HG03558 (cell line): ENCODE results near the gene XKR3.
"Not testable (repeated sequence)": the region's sequence is repeated elsewhere in the genome, so short reads cannot be mapped to it uniquely, and the experiment has no call there.

ENCODE experiments used
- ATAC-seq: cut with Tn5 transposase; IDR thresholded peaks from one replicate; pipeline ENCODE4 v1.9.1; 2021; ENCODE audit warnings: moderate number of reproducible peaks; ENCODE audit not compliant: unreplicated experiment; ENCODE audit errors: extremely low read depth

The XKR3 gene

DNA sequence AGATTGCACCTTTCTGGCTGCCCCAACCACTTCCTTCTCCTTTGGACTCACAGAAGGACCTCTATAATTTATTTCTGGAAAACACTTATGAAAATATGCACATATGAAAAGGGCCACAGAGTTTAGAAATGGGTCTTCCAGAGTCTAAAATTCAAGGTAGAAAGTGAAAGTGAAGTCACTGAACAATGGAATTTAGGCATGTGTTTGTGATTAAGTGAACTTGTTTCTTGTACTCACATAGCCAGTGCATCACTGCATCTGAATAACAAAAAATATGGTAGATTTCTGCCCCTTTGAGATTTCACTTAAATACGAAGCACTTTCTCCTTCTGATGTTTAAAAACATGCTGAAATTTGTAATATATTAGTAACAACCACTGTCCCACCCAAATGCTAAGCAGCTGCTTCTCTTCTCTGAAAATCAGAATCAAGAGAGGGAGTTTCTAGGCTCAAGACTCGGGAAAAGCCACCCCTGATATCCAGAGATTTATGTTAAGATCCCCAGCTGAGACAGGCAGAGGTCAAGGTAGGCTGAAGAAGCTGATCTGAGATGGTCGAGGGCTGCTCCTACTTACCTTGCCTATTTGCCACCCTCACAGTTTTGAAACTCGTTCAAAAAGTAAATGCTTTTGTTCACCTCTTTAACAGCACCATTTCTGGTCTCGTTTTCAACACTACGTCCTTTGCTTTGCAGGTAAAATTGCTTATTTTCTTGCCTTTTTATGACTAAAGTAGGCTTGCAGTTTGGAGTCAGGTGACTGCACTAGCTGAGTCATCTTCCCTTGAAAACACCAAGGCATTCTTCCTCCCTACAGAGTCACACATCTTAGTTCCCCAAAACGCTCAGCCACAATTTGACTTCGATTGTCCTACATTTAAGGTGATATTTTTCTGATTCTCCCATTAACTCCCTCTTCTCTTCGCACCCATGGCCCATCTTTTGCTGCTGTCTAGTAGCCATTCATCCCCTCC, at the start of gene XKR3:
TSS of gene XKR3 (minus strand) at position 696 of the 972 bp plus-strand sequence. CDS start 17,338 bp downstream, outside the sequence.
- ATAC-seq: no peak

DNA sequence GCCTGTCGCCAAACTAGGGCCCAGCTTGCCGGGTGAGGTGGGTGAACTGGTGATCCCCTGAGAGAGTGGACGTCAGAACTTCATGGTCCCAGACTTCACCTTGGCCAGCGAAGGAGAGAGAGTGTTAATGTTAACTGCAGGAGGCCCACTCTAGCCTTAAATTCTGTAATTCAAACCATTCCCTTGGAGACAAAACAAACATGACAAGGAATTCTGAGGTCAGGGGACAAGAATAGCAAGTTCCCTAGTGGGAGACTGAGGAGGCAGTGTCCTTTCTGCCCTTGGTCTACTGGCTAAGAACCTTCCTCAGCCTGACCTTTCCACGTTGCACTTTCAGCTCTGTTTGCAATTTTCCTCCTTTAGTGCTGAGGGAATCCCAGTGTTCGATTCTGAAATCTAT, 44.4 kb upstream of the XKR3 start:
- ATAC-seq: not testable (repeated sequence)

DNA sequence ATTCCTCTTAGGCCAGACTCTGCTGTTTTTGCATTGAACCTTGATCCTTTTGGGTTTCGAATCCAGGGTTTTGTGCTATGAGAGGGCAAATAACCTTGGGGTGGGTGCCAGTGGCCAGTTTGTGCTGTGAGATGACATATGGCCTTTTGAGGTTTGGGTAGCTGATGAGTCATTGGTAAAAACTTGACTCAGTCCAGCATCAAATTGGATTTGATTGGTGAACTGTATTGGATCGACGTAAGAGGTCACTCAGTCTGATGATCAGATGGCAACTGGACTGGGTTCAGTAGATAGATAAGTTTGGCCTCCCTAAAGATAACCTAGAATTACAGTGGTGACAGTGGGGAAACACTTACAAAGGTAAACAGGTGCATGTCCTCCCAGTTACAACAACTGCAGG, 41.0 kb upstream of the XKR3 start:
- no peak for ATAC-seq

DNA sequence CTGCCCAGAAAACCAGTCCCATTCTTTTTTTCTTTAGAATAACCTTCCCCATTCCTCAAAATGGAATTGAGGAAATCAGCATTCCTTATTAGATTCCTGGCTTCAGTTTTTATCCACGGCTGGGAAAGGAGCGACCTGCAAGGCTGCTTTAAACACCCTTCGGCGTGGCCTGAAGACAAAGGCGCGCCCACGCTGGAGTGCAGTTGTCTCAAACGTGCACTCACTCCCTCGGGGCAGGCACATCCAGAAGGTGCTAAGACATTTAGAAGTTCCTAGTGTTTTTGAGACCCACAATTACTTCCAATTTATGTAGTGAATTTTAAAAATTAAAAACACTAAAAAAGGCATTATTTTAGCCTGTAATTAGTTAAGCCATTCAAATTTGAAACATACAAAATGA, 31.6 kb upstream of the XKR3 start:
- not testable (repeated sequence) for ATAC-seq

DNA sequence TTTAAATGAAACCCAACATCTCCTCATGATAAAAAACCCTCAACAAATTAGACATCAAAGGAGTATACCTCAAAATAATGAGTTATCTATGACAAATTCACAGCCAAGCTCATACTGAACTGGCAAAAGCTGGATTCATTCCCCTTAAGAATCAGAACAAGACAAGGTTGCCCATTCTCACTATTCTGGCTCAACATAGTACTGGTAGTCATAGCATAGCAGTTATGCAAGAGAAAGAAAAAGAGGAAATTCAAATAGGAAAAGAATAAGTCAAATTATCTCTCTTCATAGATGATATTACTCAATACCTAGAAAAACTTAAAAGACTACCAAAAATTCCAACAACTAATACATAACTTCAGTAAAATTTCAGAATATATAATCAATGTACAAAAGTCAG, 29.4 kb upstream of the XKR3 start:
- no peak for ATAC-seq

DNA sequence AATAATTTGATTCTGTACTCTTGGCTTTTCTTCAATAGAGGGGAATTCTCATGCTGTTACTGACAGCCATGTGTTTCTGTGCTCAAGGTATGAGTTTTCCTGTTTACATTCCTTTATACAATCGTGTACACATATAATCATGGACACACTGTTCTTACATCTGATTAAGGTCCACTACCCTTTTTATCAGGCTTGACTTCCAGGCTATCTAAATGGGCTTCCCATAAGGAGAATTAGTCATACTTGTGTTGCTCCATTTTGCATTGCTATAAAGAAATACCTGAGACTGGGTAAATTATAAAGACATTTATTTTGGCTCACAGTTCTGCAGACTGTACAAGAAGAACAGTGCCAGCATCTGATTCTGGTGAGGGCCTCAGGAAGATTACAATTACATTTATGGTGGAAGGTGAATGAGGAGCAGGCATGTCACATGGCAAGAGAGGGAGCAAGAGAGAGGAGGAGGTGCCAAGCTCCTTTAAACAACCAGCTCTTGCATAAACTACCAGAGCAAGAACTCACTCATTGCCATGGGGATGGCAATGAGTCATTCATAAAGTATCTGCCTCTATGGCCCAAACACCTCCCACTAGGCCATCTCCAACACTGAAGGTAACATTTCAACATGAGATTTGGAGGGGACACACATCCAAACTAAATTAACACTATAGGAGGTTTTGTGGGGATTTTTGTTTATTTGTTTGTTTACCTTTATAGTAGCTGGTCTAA, 26.2 kb upstream of the XKR3 start:
- ATAC-seq: not testable (repeated sequence)

DNA sequence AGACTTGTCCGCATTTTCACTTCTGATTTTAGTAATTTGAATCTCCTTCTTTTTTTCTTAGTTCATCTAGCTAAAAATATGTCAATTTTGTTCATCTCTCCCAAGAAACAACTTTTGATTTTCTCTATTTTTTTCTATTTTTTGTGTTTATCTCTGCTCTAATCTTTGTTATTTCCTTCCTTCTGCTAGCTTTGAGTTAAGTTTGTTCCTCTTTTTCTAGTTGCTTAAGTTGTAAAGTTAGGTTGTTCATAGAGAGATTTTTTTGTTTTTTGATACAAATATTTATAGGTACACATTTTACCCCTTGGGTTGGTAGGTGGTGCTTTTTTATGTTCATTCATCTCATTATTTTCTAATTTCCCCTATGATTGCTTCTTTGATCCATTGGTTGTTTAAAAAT, 22.1 kb upstream of the XKR3 start:
- ATAC-seq: no peak

DNA sequence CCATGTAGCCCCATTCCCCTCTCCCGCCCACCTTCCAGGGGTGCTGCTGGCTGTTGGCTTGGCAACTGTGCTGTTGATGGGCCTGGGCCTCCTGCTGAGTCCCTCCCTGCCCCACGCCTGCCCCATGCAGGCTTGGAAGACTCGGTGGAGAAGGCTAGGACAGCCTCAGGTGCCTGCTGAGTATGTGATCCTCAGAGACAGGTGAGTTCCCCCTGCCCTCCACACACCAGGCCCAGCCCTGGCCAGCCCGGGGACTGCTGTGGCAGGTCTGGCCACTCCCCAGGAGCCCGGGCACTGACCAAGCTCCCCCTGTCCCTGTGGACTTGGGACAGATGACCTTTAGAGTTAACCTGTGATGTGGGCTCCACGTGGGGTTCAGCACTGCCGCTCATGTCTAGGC, 20.7 kb upstream of the XKR3 start:
- no peak for ATAC-seq

DNA sequence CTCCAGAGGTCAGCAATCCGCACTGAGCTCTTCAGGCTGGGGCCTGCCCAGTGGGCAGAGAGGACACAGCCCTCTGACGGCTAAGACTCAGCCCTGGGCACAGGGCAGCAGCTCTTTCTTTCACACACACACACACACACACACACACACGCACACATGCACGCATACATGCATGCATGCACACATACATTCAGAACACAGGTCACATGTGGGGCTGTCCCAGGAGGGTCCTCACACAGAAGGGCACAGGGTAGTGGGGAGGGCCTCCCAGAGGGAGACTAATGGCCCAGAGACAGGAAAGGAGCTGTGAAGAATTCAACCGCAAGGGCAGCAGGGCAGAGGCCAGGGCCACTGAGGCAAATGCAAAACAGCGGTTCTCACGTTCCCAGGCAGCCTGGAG, 20.3 kb upstream of the XKR3 start:
- no peak for ATAC-seq

DNA sequence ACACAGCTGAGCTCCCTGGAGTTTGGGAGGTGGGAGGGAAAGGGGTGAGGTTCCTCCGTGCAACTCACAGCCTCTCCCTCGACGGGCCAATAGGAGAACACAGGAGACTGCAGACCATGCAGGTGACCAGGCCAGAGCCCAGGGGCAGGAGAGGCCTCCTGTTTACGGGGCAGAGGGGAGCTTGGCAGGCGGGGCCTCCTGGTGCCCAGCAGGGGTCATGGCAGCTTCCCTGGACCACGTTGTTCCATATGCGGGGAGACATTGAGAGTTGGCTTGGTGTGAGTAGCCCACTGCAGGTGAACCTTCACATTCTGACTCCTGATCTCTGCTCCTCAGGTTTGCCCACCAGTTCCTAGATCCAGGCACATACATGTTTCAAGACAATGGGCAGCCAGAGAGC, 19.3 kb upstream of the XKR3 start:
- ATAC-seq: no peak

DNA sequence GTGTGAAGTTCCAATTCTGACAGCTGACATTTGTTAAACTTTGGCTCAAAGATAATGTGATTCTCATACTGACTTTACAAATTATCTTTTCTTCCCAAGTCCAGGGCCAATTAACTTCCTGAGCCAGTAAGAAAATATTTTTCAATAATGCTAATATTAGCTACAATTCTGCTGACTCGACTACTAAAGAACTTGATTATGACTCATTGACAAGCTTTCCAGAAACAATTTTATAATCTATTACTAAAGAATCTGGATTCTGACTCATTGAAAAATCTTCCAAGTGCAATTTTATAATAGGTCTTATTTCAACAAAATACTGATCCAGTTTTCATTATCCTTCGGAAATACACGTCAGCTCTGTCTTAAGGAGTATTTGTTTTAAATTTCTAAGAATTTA, 12.9 kb upstream of the XKR3 start:
- no peak for ATAC-seq

DNA sequence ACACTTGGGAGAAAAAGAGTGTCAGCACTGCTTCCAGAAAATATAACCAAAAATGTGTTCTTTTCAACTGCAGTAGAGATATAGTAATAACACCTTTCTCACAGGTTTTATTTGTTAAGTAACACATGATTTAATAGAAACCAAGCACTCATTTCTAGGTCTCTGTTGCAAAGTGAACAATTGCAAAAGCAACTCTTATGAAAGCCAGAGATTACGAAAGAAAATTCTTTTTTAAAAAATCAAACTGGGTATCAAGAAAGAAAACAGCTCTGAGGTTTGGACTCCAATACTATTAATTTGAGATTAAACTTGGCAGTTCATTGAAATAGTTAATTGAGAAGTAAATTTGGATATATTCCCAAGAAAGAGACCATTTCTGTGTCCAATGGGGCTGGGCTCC, 9.8 kb upstream of the XKR3 start:
- ATAC-seq: no peak

DNA sequence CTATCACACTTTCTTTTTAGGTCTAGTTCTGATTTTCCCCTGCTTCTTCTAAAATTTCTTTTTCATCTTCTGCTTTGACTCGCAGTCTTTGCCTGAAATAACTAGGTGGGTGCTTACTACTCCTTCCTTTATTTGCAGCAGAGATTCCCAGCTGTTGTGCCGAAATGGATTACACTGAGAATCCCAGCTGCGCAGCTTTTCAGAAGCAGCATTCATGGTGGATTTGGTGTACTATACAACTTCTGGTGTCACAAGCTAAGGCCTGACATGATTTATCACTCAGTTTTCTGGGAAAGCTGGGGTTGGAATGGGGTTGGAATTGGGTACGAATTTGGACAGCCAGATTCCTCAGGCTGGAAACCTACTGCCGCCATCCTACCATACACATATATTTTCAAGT, 6.0 kb upstream of the XKR3 start:
- no peak for ATAC-seq

DNA sequence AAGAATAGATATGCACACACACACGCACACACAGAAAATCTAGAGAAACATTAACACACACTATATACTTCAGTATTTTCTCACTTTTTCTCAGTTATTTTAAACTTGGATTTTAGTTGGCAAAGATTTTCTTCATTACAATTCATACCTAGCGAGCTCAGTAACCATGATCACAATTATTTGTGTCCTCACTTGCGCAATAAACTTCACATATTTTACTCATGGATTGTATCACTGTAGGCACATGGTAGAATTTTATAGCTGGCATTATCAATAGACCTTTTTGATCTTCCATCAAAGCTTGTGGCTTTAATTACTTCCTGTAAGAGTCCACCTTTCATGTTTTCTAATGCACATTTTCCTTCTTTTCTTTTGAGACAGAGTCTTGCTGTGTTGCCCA, 4.8 kb upstream of the XKR3 start:
- no peak for ATAC-seq

DNA sequence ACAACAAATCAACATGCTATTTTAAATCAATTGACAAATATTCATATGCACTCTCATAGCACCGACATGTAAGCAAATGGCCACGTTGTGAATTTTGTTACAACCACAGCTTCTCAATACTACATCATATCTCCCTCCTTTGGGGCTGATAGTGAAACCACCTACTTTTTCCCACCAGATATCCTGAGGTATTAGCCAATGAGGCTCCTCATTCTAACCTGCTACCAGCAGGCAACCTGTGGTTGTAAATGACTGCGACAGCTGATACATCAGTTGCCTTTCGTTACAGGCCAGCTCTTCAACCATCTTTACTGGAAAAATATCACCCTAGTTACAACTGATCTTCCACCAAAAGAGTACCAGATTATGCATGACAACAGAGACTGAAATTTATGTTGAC, 3.7 kb upstream of the XKR3 start:
- no peak for ATAC-seq

DNA sequence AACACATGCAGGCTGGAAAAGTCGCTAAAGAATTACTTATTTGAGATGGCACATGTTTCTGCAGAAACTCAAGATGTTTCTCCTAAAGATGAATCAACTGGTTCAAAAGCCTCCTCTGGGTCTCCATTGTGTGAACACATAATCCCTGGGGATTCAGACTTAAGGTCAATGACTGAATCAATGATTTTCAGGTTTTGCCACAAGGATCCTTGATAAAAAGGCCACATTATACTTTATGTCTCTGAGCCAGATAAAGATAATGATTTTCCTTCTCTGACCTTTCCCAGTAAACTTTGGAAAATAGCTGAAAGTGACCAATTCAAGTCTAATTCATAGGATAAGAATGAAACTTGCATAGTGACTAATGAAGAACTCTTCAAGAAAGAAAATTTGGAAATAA, 2.3 kb upstream of the XKR3 start:
- ATAC-seq: no peak

DNA sequence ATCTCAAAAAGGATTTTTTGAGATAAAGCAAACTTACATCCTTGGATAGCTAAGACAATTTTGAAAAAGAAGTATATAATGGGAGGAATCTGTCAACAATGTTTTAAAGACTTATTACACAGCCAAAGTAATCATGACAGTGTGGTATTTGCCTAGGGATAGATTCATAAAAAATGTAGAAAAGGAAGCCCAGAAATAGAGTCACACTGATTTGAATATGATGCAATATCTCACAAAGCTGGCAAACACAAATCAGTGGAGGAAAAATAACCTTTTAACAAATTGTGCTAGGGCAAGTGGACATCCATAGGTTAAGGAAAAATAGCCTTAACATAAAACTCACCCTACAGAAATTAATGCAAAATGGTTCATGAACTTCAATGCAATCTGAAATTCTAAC, 6.0 kb downstream of the XKR3 start:
- no peak for ATAC-seq

DNA sequence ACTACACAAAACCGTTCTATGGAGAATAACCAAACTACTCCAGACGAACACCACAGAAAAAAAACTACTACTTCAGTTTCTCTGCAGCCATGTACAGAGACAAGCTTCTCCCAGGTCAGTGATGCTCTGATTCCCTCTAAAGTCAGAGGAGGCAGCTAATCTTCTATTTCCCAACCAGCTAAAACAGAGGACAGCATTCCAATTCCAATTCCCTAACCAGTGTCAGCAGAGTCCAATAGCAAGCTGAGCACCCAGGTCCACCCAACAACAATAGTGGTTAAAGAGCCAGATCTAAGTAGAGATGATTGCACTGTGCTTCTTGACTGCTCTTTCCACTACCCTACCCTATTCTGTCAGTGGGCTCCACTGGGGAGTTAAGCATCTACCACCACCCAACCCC, 6.7 kb downstream of the XKR3 start:
- ATAC-seq: no peak

DNA sequence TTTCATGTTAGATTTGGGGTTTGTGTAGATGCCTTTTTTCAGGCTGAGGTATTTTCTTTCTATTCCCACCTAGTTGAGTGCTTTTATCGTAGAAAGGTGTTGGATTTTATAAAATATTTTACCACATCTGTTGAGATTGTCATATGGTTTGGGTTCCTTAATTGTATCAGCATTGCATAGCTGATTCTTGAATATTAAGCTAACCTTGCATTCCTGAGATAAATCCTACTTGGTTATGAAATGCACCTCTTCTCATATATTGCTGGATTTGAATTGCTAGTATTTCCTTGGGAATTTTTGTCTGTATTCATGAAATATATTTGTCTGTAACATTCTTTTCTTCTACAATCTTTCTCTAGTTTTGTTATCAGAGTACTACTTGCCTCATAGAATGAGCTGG, 10.1 kb downstream of the XKR3 start:
- ATAC-seq: no peak

DNA sequence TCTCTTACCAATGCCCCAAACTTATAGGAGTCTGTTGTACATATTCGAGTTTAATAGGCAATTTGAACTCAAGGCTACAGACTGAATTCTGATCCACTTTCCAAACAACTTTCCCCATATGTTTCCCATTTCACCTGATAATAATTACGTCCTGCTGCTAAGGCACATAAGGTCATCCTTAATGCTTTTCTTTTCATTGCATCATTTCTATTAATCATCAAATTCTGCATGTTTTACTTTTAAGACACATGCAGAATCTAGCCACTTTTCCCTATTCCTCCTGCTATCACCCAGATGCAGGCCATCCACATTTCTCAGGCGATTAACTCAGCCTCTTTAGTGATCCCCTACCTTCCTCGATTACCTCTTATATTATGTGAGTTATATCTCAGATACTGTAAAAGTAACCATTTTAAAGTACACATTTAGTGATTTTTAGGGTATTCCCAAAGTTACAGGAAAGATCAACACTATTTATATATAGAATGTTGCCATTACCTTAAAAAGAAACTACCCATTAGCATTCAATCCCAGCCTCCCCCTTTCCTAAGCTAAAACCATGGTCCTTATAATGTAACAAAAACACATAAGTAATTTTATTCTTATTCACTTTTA, 14.9 kb downstream of the XKR3 start:
- ATAC-seq: no peak

DNA sequence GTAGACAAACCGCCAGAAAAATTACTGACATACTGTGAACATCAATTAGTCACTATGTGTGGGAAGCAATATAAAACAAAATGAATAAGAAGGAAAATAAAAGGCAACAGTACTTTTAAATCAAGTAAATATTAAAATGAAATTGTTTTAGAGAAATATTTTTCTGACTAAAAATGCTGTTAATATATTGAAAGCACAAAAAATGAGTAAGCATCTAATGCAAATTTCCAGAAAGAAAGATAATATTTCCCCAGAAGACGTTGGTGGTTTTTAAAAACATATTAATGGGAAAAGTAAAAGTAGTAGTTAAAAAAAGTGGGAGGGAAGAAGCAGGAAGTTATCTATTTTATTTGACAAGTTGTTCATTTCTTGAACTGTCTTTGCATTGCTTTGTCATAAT, 16.5 kb downstream of the XKR3 start:
- no peak for ATAC-seq
